GM23338 (cell line): ENCODE measurements around the gene NT5DC2. TPM values are rescaled to one million over a fixed set of nuclear protein-coding genes. Genes with fewer than 3 reads are reported as not detected.

Experiments used
- ATAC-seq: fragments of 200-7000 bp; cut with Tn5 transposase; 3 replicates; pipeline ENCODE4 v1.9.1; 2020
- DNase-seq: peaks from one replicate; pipeline ENCODE4 v3.0.0-alpha.2; 2015; ENCODE audit warnings: low spot score
- H2AFZ ChIP-seq: fragments of 200-600 bp; sonication (generic); 2 replicates; pipeline ENCODE4 v1.8.0; 2016; ENCODE audit warnings: antibody characterized with exemption, mild to moderate bottlenecking, moderate library complexity
- H3F3A ChIP-seq: fragments of 200-600 bp; sonication (generic); replicated peaks from 2 replicates; pipeline ENCODE4 v1.8.0; 2017; ENCODE audit warnings: antibody characterized with exemption, mixed run types, low read depth
- H3K27ac ChIP-seq: fragments of 200-600 bp; sonication (generic); 2 replicates; pipeline ENCODE4 v1.6.1; 2016; ENCODE audit warnings: low read depth
- H3K27me3 ChIP-seq: fragments of 200-600 bp; sonication (generic); 2 replicates; pipeline ENCODE4 v1.8.0; 2016; ENCODE audit warnings: mild to moderate bottlenecking, mixed run types, moderate library complexity; ENCODE audit not compliant: insufficient read depth
- H3K36me3 ChIP-seq: fragments of 200-600 bp; sonication (generic); 2 replicates; pipeline ENCODE4 v1.8.0; 2016; ENCODE audit warnings: mild to moderate bottlenecking; ENCODE audit not compliant: insufficient read depth
- H3K4me1 ChIP-seq: fragments of 200-600 bp; sonication (generic); 2 replicates; pipeline ENCODE4 v1.8.0; 2016; ENCODE audit warnings: mild to moderate bottlenecking, moderate library complexity; ENCODE audit not compliant: insufficient read depth
- H3K4me2 ChIP-seq: fragments of 200-600 bp; sonication (generic); 2 replicates; pipeline ENCODE4 v1.7.1; 2017; ENCODE audit warnings: mixed run types
- H3K4me3 ChIP-seq: fragments of 200-600 bp; sonication (generic); 2 replicates; pipeline ENCODE4 v1.6.1; 2016; ENCODE audit warnings: mixed run types
- H3K79me2 ChIP-seq: fragments of 200-600 bp; sonication (generic); replicated peaks from 2 replicates; pipeline ENCODE4 v1.8.0; 2017; ENCODE audit warnings: mild to moderate bottlenecking; ENCODE audit not compliant: insufficient read depth
- H3K9me2 ChIP-seq: fragments of 200-600 bp; sonication (generic); 2 replicates; pipeline ENCODE4 v1.8.0; 2017; ENCODE audit not compliant: insufficient read depth
- H4K20me1 ChIP-seq: fragments of 200-600 bp; sonication (generic); replicated peaks from 2 replicates; pipeline ENCODE4 v1.8.0; 2017; ENCODE audit warnings: mild to moderate bottlenecking; ENCODE audit not compliant: insufficient read depth
- H3K27ac Mint-ChIP-seq: 2 replicates; pipeline ENCODE4 v1.8.0; 2020; ENCODE audit warnings: inconsistent platforms, mild to moderate bottlenecking, moderate library complexity, mixed read lengths
- H3K27me3 Mint-ChIP-seq: 3 replicates; pipeline ENCODE4 v1.8.0; 2022; ENCODE audit warnings: low read depth, mild to moderate bottlenecking, moderate library complexity, mixed read lengths, inconsistent platforms; ENCODE audit not compliant: insufficient read depth, poor library complexity
- H3K36me3 Mint-ChIP-seq: 3 replicates; pipeline ENCODE4 v1.8.0; 2021; ENCODE audit warnings: low read depth, mild to moderate bottlenecking, inconsistent platforms, moderate library complexity, mixed read lengths
- H3K4me1 Mint-ChIP-seq: 3 replicates; pipeline ENCODE4 v1.8.0; 2020; ENCODE audit warnings: mild to moderate bottlenecking, inconsistent platforms, mixed read lengths
- H3K4me3 Mint-ChIP-seq: 3 replicates; pipeline ENCODE4 v1.8.0; 2021; ENCODE audit warnings: moderate library complexity, mild to moderate bottlenecking, inconsistent platforms, mixed read lengths
- H3K9me3 Mint-ChIP-seq: 3 replicates; pipeline ENCODE4 v1.8.0; 2020; ENCODE audit warnings: moderate library complexity, mild to moderate bottlenecking, inconsistent platforms, mixed read lengths
- CREB1 ChIP-seq: fragments of 250-450 bp; sonication (Bioruptor Pico); IDR thresholded peaks from 2 replicates; pipeline ENCODE4 v1.5.0; 2020; ENCODE audit warnings: low read depth, mild to moderate bottlenecking, moderate library complexity
- EZH2 ChIP-seq: fragments of 200-600 bp; sonication (generic); IDR thresholded peaks from one replicate; pipeline ENCODE4 v1.8.0; 2017; ENCODE audit warnings: antibody characterized with exemption, mild to moderate bottlenecking, low read depth; ENCODE audit not compliant: unreplicated experiment
- EZH2phosphoT487 ChIP-seq: fragments of 200-600 bp; sonication (generic); IDR thresholded peaks from one replicate; pipeline ENCODE4 v1.8.1; 2018; ENCODE audit warnings: antibody characterized with exemption; ENCODE audit not compliant: unreplicated experiment
- JUNB ChIP-seq: IDR thresholded peaks from one replicate; pipeline ENCODE4 v1.6.1; 2016; ENCODE audit warnings: antibody characterized with exemption; ENCODE audit not compliant: unreplicated experiment
- NANOG ChIP-seq: IDR thresholded peaks from 2 replicates; pipeline ENCODE4 v1.6.1; 2016; ENCODE audit warnings: antibody characterized with exemption, borderline replicate concordance
- POLR2AphosphoS5 ChIP-seq: IDR thresholded peaks from 2 replicates; pipeline ENCODE4 v1.6.1; 2016; ENCODE audit warnings: antibody characterized with exemption, low read depth
- ZNF114 ChIP-seq: fragments of 250-450 bp; sonication (Bioruptor Pico); IDR thresholded peaks from 2 replicates; pipeline ENCODE4 v1.5.0; 2020; ENCODE audit warnings: mild to moderate bottlenecking, moderate library complexity
- ZNF331 ChIP-seq: fragments of 250-450 bp; sonication (Bioruptor Pico); IDR thresholded peaks from 2 replicates; pipeline ENCODE4 v1.5.0; 2020; ENCODE audit warnings: low read depth, mild to moderate bottlenecking, moderate library complexity
- polyA plus RNA-seq: library from polyadenylated mRNA; unstranded; fragments of >200 nt; fragmentation: Nextera tagmentation; extraction: Ambion mirVana; gene quantifications from 2 replicates; pipeline ENCODE4 v1.2.1, GENCODE V29; 2016
- total RNA-seq: library from RNA; depleted of rRNA; stranded (reverse); fragments of >200 nt; shearing (Covaris generic); gene quantifications from 2 replicates; pipeline ENCODE4 v1.2.3, GENCODE V29; 2014
- TF ChIP-seq, protein P1 (sequence below): IDR thresholded peaks from 2 replicates; pipeline ENCODE4 v1.6.1; 2016; ENCODE audit warnings: antibody characterized with exemption
- TF ChIP-seq, protein P2 (sequence below), 2 experiments: fragments of 200-600 bp in 1 of 2; sonication (generic) in 1 of 2; conservative IDR thresholded peaks; 2 replicates each; pipeline versions ENCODE4 v1.5.1 to v1.6.1; 2016 to 2017; ENCODE audit warnings: antibody characterized with exemption in 2 of 2, low read depth in 2 of 2, mild to moderate bottlenecking in 2 of 2, moderate library complexity in 1 of 2
- TF ChIP-seq, protein P3 (sequence below): IDR thresholded peaks from one replicate; pipeline ENCODE4 v1.6.1; 2018; ENCODE audit warnings: antibody characterized with exemption; ENCODE audit not compliant: unreplicated experiment
- TF ChIP-seq, protein P4 (sequence below): fragments of 250-450 bp; sonication (Bioruptor Pico); IDR thresholded peaks from 2 replicates; pipeline ENCODE4 v1.5.0; 2020; ENCODE audit warnings: mild to moderate bottlenecking, moderate library complexity

NT5DC2 gene
- total and polyA plus RNA-seq, 2 experiments from 2014 or later: 269 to 324 TPM

DNA sequence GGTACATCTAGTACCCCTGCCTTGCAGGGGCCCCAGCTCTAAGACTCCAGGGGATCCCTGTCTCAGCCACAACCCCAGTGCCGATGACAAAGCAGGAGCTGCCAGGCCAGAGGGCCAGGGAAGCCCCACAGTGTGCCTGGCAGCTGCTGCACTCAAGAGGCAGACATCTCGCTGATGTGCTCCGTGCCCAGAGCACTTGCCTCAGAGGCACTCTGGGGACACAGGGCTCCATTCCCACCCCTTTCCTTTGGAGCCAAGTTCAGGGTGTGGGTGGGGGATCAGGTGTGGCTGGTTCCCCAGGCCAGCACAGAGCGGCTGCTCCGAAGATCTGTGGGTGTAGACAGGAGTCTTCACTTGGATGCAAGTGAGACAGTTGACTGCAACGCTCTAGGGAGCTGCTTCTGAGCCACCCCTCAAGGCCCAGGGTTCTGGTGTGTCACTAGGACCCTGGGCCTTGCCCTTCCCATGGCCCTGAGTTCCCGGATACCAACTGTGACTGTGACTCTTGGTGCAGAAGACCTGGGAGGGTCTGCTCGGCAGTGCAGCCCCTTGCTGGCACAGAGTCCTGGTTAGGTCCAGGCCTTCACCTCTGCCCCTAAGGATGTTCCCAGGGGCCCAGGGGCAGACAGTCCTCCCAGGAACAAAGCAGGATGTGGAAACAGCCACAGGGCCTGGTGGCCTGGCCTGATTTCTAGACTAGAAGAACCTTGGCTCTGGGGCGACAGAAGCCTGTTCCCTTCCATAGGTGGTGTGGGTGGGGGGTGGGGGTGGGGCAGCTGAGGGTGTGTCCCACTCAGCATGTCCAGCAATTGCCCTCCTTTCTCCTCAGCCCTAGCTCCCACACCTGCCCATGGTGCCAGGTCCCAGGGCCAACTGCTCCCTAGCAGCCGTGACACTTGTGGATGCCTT, 2.5 kb downstream of the NT5DC2 start:
- Mint-ChIP-seq H3K9me3 (no peaks in the 10 kb centered on the region), H3K36me3 (peaks cover 34% of the 10 kb centered on the region), H3K27ac (no peak overlapping the region), H3K4me3 (peak overlapping the region; percentile 24; the same call in 1 of the 3 replicates), H3K27me3 (peaks cover 14% of the 10 kb centered on the region), H3K4me1 (peaks cover 23% of the 10 kb centered on the region)
- H3K4me1 ChIP-seq: peaks cover 23% of the 10 kb centered on the region
- H3K27me3 ChIP-seq: no peaks in the 10 kb centered on the region
- no peak for TF ChIP-seq ZNF331
- no peak for TF ChIP-seq ZNF114 (CRISPR knock-in tag)
- no peak for TF ChIP-seq NANOG
- TF ChIP-seq, protein P1, sequence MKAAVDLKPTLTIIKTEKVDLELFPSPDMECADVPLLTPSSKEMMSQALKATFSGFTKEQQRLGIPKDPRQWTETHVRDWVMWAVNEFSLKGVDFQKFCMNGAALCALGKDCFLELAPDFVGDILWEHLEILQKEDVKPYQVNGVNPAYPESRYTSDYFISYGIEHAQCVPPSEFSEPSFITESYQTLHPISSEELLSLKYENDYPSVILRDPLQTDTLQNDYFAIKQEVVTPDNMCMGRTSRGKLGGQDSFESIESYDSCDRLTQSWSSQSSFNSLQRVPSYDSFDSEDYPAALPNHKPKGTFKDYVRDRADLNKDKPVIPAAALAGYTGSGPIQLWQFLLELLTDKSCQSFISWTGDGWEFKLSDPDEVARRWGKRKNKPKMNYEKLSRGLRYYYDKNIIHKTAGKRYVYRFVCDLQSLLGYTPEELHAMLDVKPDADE: no peak
- TF ChIP-seq POLR2AphosphoS5: no peak
- TF ChIP-seq, protein P2, sequence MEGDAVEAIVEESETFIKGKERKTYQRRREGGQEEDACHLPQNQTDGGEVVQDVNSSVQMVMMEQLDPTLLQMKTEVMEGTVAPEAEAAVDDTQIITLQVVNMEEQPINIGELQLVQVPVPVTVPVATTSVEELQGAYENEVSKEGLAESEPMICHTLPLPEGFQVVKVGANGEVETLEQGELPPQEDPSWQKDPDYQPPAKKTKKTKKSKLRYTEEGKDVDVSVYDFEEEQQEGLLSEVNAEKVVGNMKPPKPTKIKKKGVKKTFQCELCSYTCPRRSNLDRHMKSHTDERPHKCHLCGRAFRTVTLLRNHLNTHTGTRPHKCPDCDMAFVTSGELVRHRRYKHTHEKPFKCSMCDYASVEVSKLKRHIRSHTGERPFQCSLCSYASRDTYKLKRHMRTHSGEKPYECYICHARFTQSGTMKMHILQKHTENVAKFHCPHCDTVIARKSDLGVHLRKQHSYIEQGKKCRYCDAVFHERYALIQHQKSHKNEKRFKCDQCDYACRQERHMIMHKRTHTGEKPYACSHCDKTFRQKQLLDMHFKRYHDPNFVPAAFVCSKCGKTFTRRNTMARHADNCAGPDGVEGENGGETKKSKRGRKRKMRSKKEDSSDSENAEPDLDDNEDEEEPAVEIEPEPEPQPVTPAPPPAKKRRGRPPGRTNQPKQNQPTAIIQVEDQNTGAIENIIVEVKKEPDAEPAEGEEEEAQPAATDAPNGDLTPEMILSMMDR (conservative IDR thresholded peaks at IDR 0.05; ENCODE audit: low read depth in 2 of 2): no peak
- TF ChIP-seq, protein P3, sequence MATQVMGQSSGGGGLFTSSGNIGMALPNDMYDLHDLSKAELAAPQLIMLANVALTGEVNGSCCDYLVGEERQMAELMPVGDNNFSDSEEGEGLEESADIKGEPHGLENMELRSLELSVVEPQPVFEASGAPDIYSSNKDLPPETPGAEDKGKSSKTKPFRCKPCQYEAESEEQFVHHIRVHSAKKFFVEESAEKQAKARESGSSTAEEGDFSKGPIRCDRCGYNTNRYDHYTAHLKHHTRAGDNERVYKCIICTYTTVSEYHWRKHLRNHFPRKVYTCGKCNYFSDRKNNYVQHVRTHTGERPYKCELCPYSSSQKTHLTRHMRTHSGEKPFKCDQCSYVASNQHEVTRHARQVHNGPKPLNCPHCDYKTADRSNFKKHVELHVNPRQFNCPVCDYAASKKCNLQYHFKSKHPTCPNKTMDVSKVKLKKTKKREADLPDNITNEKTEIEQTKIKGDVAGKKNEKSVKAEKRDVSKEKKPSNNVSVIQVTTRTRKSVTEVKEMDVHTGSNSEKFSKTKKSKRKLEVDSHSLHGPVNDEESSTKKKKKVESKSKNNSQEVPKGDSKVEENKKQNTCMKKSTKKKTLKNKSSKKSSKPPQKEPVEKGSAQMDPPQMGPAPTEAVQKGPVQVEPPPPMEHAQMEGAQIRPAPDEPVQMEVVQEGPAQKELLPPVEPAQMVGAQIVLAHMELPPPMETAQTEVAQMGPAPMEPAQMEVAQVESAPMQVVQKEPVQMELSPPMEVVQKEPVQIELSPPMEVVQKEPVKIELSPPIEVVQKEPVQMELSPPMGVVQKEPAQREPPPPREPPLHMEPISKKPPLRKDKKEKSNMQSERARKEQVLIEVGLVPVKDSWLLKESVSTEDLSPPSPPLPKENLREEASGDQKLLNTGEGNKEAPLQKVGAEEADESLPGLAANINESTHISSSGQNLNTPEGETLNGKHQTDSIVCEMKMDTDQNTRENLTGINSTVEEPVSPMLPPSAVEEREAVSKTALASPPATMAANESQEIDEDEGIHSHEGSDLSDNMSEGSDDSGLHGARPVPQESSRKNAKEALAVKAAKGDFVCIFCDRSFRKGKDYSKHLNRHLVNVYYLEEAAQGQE: no peak
- TF ChIP-seq EZH2phosphoT487: no peak
- TF ChIP-seq CREB1: no peak
- no peak for TF ChIP-seq JUNB
- TF ChIP-seq, protein P4, sequence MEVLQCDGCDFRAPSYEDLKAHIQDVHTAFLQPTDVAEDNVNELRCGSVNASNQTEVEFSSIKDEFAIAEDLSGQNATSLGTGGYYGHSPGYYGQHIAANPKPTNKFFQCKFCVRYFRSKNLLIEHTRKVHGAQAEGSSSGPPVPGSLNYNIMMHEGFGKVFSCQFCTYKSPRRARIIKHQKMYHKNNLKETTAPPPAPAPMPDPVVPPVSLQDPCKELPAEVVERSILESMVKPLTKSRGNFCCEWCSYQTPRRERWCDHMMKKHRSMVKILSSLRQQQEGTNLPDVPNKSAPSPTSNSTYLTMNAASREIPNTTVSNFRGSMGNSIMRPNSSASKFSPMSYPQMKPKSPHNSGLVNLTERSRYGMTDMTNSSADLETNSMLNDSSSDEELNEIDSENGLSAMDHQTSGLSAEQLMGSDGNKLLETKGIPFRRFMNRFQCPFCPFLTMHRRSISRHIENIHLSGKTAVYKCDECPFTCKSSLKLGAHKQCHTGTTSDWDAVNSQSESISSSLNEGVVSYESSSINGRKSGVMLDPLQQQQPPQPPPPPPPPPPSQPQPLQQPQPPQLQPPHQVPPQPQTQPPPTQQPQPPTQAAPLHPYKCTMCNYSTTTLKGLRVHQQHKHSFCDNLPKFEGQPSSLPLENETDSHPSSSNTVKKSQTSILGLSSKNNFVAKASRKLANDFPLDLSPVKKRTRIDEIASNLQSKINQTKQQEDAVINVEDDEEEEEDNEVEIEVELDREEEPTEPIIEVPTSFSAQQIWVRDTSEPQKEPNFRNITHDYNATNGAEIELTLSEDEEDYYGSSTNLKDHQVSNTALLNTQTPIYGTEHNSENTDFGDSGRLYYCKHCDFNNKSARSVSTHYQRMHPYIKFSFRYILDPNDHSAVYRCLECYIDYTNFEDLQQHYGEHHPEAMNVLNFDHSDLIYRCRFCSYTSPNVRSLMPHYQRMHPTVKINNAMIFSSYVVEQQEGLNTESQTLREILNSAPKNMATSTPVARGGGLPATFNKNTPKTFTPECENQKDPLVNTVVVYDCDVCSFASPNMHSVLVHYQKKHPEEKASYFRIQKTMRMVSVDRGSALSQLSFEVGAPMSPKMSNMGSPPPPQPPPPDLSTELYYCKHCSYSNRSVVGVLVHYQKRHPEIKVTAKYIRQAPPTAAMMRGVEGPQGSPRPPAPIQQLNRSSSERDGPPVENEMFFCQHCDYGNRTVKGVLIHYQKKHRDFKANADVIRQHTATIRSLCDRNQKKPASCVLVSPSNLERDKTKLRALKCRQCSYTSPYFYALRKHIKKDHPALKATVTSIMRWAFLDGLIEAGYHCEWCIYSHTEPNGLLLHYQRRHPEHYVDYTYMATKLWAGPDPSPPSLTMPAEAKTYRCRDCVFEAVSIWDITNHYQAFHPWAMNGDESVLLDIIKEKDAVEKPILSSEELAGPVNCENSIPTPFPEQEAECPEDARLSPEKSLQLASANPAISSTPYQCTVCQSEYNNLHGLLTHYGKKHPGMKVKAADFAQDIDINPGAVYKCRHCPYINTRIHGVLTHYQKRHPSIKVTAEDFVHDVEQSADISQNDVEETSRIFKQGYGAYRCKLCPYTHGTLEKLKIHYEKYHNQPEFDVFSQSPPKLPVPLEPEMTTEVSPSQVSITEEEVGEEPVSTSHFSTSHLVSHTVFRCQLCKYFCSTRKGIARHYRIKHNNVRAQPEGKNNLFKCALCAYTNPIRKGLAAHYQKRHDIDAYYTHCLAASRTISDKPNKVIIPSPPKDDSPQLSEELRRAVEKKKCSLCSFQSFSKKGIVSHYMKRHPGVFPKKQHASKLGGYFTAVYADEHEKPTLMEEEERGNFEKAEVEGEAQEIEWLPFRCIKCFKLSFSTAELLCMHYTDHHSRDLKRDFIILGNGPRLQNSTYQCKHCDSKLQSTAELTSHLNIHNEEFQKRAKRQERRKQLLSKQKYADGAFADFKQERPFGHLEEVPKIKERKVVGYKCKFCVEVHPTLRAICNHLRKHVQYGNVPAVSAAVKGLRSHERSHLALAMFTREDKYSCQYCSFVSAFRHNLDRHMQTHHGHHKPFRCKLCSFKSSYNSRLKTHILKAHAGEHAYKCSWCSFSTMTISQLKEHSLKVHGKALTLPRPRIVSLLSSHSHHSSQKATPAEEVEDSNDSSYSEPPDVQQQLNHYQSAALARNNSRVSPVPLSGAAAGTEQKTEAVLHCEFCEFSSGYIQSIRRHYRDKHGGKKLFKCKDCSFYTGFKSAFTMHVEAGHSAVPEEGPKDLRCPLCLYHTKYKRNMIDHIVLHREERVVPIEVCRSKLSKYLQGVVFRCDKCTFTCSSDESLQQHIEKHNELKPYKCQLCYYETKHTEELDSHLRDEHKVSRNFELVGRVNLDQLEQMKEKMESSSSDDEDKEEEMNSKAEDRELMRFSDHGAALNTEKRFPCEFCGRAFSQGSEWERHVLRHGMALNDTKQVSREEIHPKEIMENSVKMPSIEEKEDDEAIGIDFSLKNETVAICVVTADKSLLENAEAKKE (CRISPR knock-in tag): no peak
- TF ChIP-seq EZH2: no peak
- no peak overlapping the region for H3K27ac ChIP-seq
- H3K4me2 ChIP-seq: no peak overlapping the region
- H3K4me3 ChIP-seq: no peak overlapping the region
- H3F3A ChIP-seq: peaks cover 18% of the 10 kb centered on the region
- no peak for DNase-seq
- peaks cover 16% of the 10 kb centered on the region for H4K20me1 ChIP-seq
- no peaks in the 10 kb centered on the region for H3K9me2 ChIP-seq
- H2AFZ ChIP-seq: no peak overlapping the region
- H3K36me3 ChIP-seq: peaks cover 10% of the 10 kb centered on the region; the same call in 1 of the 2 replicates
- H3K79me2 ChIP-seq: peaks cover 35% of the 10 kb centered on the region
- ATAC-seq: no peak
